ENCODE data around the gene VMO1. TPM values are rescaled to one million over a fixed set of nuclear protein-coding genes. Genes with fewer than 3 reads are reported as not detected.

VMO1 gene
- total RNA-seq, 1 experiment from 2014 or later, result 0.54 TPM

GRCh38 chr17:4738136-4739121 lies 47.7 kb downstream of the VMO1 start:
- Histone ChIP-seq H3K9me3 (no peaks in the 10 kb centered on the region), H3K4me3 (ENCODE audit: low read depth, low read length) (peak overlapping the region; percentile 71), H3K36me3 (ENCODE audit: control insufficient read depth, insufficient read depth, low read length) (no peaks in the 10 kb centered on the region), H3K27me3 (replicated peaks; ENCODE audit: control insufficient read depth, insufficient read depth, low read length) (no peaks in the 10 kb centered on the region), H3K4me1 (no peaks in the 10 kb centered on the region)
- intact Hi-C loops (cut with micrococcal nuclease; ENCODE audit: unreplicated experiment), result no loop called here
- Mint-ChIP-seq H3K27me3 (ENCODE audit: insufficient read depth, unreplicated experiment) (no peaks in the 10 kb centered on the region), H3K4me3 (ENCODE audit: unreplicated experiment) (peak overlapping the region; percentile 93), H3K27ac (ENCODE audit: unreplicated experiment) (peak overlapping the region; percentile 90), H3K4me1 (ENCODE audit: low read depth, unreplicated experiment) (peaks cover 8% of the 10 kb centered on the region), H3K36me3 (ENCODE audit: insufficient read depth, unreplicated experiment) (peaks cover 14% of the 10 kb centered on the region), H3K9me3 (ENCODE audit: unreplicated experiment) (no peaks in the 10 kb centered on the region)
- DNase-seq, result peak; percentile 38 to 54
- ChIA-PET POLR2A (interaction anchor here (0.5 to 1.4 kb wide), 3 partner anchors 28 to 52 kb away, joined by 3 to 4 read pairs (median 4); partner anchors contain the start of gene ARRB2), CTCF (interaction anchor here (1.0 to 1.4 kb wide), 2 partner anchors 28 to 51 kb away, joined by 3 to 13 read pairs; partner anchors contain the start of gene GLTPD2)
- TF ChIP-seq CTCF (IDR thresholded peaks at IDR 0.05; ENCODE audit: insufficient read depth in 1 of 2, low read depth in 1 of 2, low read length in 1 of 2, severe bottlenecking in 1 of 2, unreplicated experiment in 1 of 2), result no peak
- BruUV-seq (replicated peaks), result TSS peak; percentile 28

- Histone ChIP-seq H3K27me3 (replicated peaks; ENCODE audit: control insufficient read depth, insufficient read depth, low read length) (no peaks in the 10 kb centered on the region), H3K4me3 (ENCODE audit: low read depth, low read length) (no peak overlapping the region), H3K36me3 (ENCODE audit: control insufficient read depth, insufficient read depth, low read length) (no peaks in the 10 kb centered on the region), H3K9me3 (no peaks in the 10 kb centered on the region), H3K4me1 (no peaks in the 10 kb centered on the region)
- ChIA-PET CTCF (no interaction called here), POLR2A (interaction anchor here (0.5 to 1.1 kb wide), 2 partner anchors 42 to 44 kb away, joined by 3 read pairs; no protein-coding TSS in a partner anchor)
- BruUV-seq (replicated peaks), result no TSS peak
- Mint-ChIP-seq H3K4me3 (ENCODE audit: unreplicated experiment) (no peak overlapping the region), H3K36me3 (ENCODE audit: insufficient read depth, unreplicated experiment) (peaks cover 20% of the 10 kb centered on the region), H3K27me3 (ENCODE audit: insufficient read depth, unreplicated experiment) (no peaks in the 10 kb centered on the region), H3K27ac (ENCODE audit: unreplicated experiment) (no peak overlapping the region), H3K9me3 (ENCODE audit: unreplicated experiment) (no peaks in the 10 kb centered on the region), H3K4me1 (ENCODE audit: low read depth, unreplicated experiment) (peaks cover 8% of the 10 kb centered on the region)
- no peak for DNase-seq
- no peak for TF ChIP-seq CTCF (IDR thresholded peaks at IDR 0.05; ENCODE audit: insufficient read depth in 1 of 2, low read depth in 1 of 2, low read length in 1 of 2, severe bottlenecking in 1 of 2, unreplicated experiment in 1 of 2)
- intact Hi-C loops (cut with micrococcal nuclease; ENCODE audit: unreplicated experiment), result no loop called here
Measured at GRCh38 chr17:4735876-4736651, 50.1 kb downstream of the VMO1 start.

Other genes with a start within 250 kb of the VMO1 start
- 44.5 and 47.4 TPM in 2 replicates for gene MYBBP1A, start 231.0 kb downstream of the VMO1 start, total RNA-seq (2022)
- not detected in 2 replicates for gene GGT6, start 225.8 kb downstream of the VMO1 start, total RNA-seq (2022)
- gene SMTNL2, start 201.8 kb downstream of the VMO1 start, total RNA-seq (2022), result 38.8 and 39.3 TPM in 2 replicates
- gene ALOX15, start 144.7 kb downstream of the VMO1 start, total RNA-seq (2022), result 0.21 and 0.50 TPM in 2 replicates
- gene PELP1, start 82.2 kb downstream of the VMO1 start, total RNA-seq (2022), result 58.2 and 71.6 TPM in 2 replicates
- 37.1 and 37.8 TPM in 2 replicates for gene ARRB2, start 75.7 kb downstream of the VMO1 start, total RNA-seq (2022)
- 9.1 and 9.4 TPM in 2 replicates for gene MED11, start 54.9 kb downstream of the VMO1 start, total RNA-seq (2022)
- gene ZMYND15, start 46.5 kb downstream of the VMO1 start, total RNA-seq (2022), result 2.2 and 3.5 TPM in 2 replicates
- 44.8 and 55.3 TPM in 2 replicates for gene CXCL16, start 46.4 kb downstream of the VMO1 start, total RNA-seq (2022)
- gene TM4SF5, start 14.5 kb downstream of the VMO1 start, total RNA-seq (2022), result 9.9 and 12.1 TPM in 2 replicates
- gene GLTPD2, start 2.6 kb upstream of the VMO1 start, total RNA-seq (2022), result 11.8 and 15.6 TPM in 2 replicates
- gene PSMB6, start 9.8 kb upstream of the VMO1 start, total RNA-seq (2022), result 133 and 136 TPM in 2 replicates
- 46.5 and 47.2 TPM in 2 replicates for gene PLD2, start 20.8 kb upstream of the VMO1 start, total RNA-seq (2022)
- gene MINK1, start 47.0 kb upstream of the VMO1 start, total RNA-seq (2022), result 47.7 and 49.4 TPM in 2 replicates
- gene C17orf107, start 113.2 kb upstream of the VMO1 start, total RNA-seq (2022), result 0.86 and 1.0 TPM in 2 replicates
- not detected in 2 replicates for gene CHRNE, start 116.7 kb upstream of the VMO1 start, total RNA-seq (2022)
- gene GP1BA, start 145.9 kb upstream of the VMO1 start, total RNA-seq (2022), result not detected in 2 replicates
- gene SLC25A11, start 153.7 kb upstream of the VMO1 start, total RNA-seq (2022), result 36.5 and 40.1 TPM in 2 replicates
- gene RNF167, start 153.9 kb upstream of the VMO1 start, total RNA-seq (2022), result 55.1 and 60.9 TPM in 2 replicates
- 367 and 416 TPM in 2 replicates for gene PFN1, start 162.2 kb upstream of the VMO1 start, total RNA-seq (2022)
- 8.1 and 10.6 TPM in 2 replicates for gene ENO3, start 164.8 kb upstream of the VMO1 start, total RNA-seq (2022)
- 20.5 and 23.1 TPM in 2 replicates for gene SPAG7, start 181.5 kb upstream of the VMO1 start, total RNA-seq (2022)
- gene CAMTA2, start 201.3 kb upstream of the VMO1 start, total RNA-seq (2022), result 16.2 and 18.8 TPM in 2 replicates
- gene INCA1, start 211.2 kb upstream of the VMO1 start, total RNA-seq (2022), result 0.64 and 1.4 TPM in 2 replicates
- gene KIF1C, start 211.6 kb upstream of the VMO1 start, total RNA-seq (2022), result 87.5 and 92.0 TPM in 2 replicates
- not detected in 2 replicates for gene SLC52A1, start 249.1 kb upstream of the VMO1 start, total RNA-seq (2022)